ENCODE results near the gene DENND4A. TPM values are rescaled to one million over a fixed set of nuclear protein-coding genes. Genes with fewer than 3 reads are reported as not detected.
"Not testable (repeated sequence)": the region's sequence is repeated elsewhere in the genome, so short reads cannot be mapped to it uniquely, and the experiment has no call there.

The DENND4A gene
- total RNA-seq, 1 experiment from 2014 or later: 62.4 TPM

GRCh38 chr15:65812916-65813315 is 20.8 kb upstream of the DENND4A start:
- H3K9me2 ChIP-seq (replicated peaks; ENCODE audit: insufficient read depth, low read length): no peaks in the 10 kb centered on the region
- H3K79me2 ChIP-seq (ENCODE audit: low read length): no peaks in the 10 kb centered on the region
- H3K4me2 ChIP-seq (ENCODE audit: low read depth, low read length, poor library complexity, severe bottlenecking): no peak overlapping the region
- no peaks in the 10 kb centered on the region for H3K36me3 ChIP-seq (ENCODE audit: insufficient read depth, low read length)
- no peak overlapping the region for H3K9ac ChIP-seq (ENCODE audit: low read length)
- H4K20me1 ChIP-seq (ENCODE audit: insufficient read depth, low read depth, low read length): no peaks in the 10 kb centered on the region
- no peaks in the 10 kb centered on the region; the same call in 1 of the 2 replicates for H3K9me3 ChIP-seq (ENCODE audit: low read length)
- peaks cover 5% of the 10 kb centered on the region for H3K4me1 ChIP-seq (ENCODE audit: low read length)
- no peak overlapping the region for H2AFZ ChIP-seq (ENCODE audit: low read length)
- H3K27ac ChIP-seq (ENCODE audit: low read length): no peak overlapping the region
- DNase-seq: no peak
- no peak overlapping the region for H3K4me3 ChIP-seq (ENCODE audit: low read length)
- no peaks in the 10 kb centered on the region for H3K27me3 ChIP-seq (ENCODE audit: low read length)

GRCh38 chr15:65812467-65812866 is 20.4 kb upstream of the DENND4A start:
- Histone ChIP-seq H3K4me2 (ENCODE audit: low read depth, low read length, poor library complexity, severe bottlenecking) (no peak overlapping the region), H3K4me3 (ENCODE audit: low read length) (no peak overlapping the region), H2AFZ (ENCODE audit: low read length) (no peak overlapping the region), H3K4me1 (ENCODE audit: low read length) (peaks cover 5% of the 10 kb centered on the region), H4K20me1 (ENCODE audit: insufficient read depth, low read depth, low read length) (no peaks in the 10 kb centered on the region), H3K36me3 (ENCODE audit: insufficient read depth, low read length) (no peaks in the 10 kb centered on the region), H3K9me3 (ENCODE audit: low read length) (no peaks in the 10 kb centered on the region; the same call in 1 of the 2 replicates), H3K27ac (ENCODE audit: low read length) (no peak overlapping the region), H3K27me3 (ENCODE audit: low read length) (no peaks in the 10 kb centered on the region), H3K9me2 (replicated peaks; ENCODE audit: insufficient read depth, low read length) (no peaks in the 10 kb centered on the region), H3K79me2 (ENCODE audit: low read length) (no peaks in the 10 kb centered on the region), H3K9ac (ENCODE audit: low read length) (no peak overlapping the region)
- DNase-seq: no peak

GRCh38 chr15:65811835-65812234 is 19.7 kb upstream of the DENND4A start:
- Histone ChIP-seq H3K27ac (ENCODE audit: low read length) (no peak overlapping the region), H3K79me2 (ENCODE audit: low read length) (no peaks in the 10 kb centered on the region), H3K4me3 (ENCODE audit: low read length) (no peak overlapping the region), H3K9me3 (ENCODE audit: low read length) (no peaks in the 10 kb centered on the region; the same call in 1 of the 2 replicates), H2AFZ (ENCODE audit: low read length) (no peak overlapping the region), H3K36me3 (ENCODE audit: insufficient read depth, low read length) (no peaks in the 10 kb centered on the region), H4K20me1 (ENCODE audit: insufficient read depth, low read depth, low read length) (no peaks in the 10 kb centered on the region), H3K27me3 (ENCODE audit: low read length) (no peaks in the 10 kb centered on the region), H3K4me1 (ENCODE audit: low read length) (peaks cover 5% of the 10 kb centered on the region), H3K9ac (ENCODE audit: low read length) (no peak overlapping the region), H3K9me2 (replicated peaks; ENCODE audit: insufficient read depth, low read length) (no peaks in the 10 kb centered on the region), H3K4me2 (ENCODE audit: low read depth, low read length, poor library complexity, severe bottlenecking) (no peak overlapping the region)
- DNase-seq: no peak

GRCh38 chr15:65811011-65811733 is 19.1 kb upstream of the DENND4A start:
- not testable (repeated sequence) for H3K36me3 ChIP-seq (ENCODE audit: insufficient read depth, low read length); H3K4me2 ChIP-seq (ENCODE audit: low read depth, low read length, poor library complexity, severe bottlenecking); H3K9me2 ChIP-seq (replicated peaks; ENCODE audit: insufficient read depth, low read length); H3K9ac ChIP-seq (ENCODE audit: low read length); H2AFZ ChIP-seq (ENCODE audit: low read length); H3K27me3 ChIP-seq (ENCODE audit: low read length); DNase-seq; H3K27ac ChIP-seq (ENCODE audit: low read length); H3K4me3 ChIP-seq (ENCODE audit: low read length); H3K79me2 ChIP-seq (ENCODE audit: low read length); H3K9me3 ChIP-seq (ENCODE audit: low read length); H4K20me1 ChIP-seq (ENCODE audit: insufficient read depth, low read depth, low read length)
- H3K4me1 ChIP-seq (ENCODE audit: low read length): peaks cover 11% of the 10 kb centered on the region

GRCh38 chr15:65806397-65806796 is 14.3 kb upstream of the DENND4A start:
- H3K27ac ChIP-seq (ENCODE audit: low read length): no peak overlapping the region
- peak overlapping the region; percentile 65 for H2AFZ ChIP-seq (ENCODE audit: low read length)
- H3K79me2 ChIP-seq (ENCODE audit: low read length): no peaks in the 10 kb centered on the region
- H3K27me3 ChIP-seq (ENCODE audit: low read length): no peaks in the 10 kb centered on the region
- H3K36me3 ChIP-seq (ENCODE audit: insufficient read depth, low read length): no peaks in the 10 kb centered on the region
- no peaks in the 10 kb centered on the region for H4K20me1 ChIP-seq (ENCODE audit: insufficient read depth, low read depth, low read length)
- no peak overlapping the region for H3K4me3 ChIP-seq (ENCODE audit: low read length)
- no peak overlapping the region for H3K9ac ChIP-seq (ENCODE audit: low read length)
- H3K4me2 ChIP-seq (ENCODE audit: low read depth, low read length, poor library complexity, severe bottlenecking): peak overlapping the region; percentile 11
- H3K4me1 ChIP-seq (ENCODE audit: low read length): peaks cover 6% of the 10 kb centered on the region
- no peaks in the 10 kb centered on the region for H3K9me2 ChIP-seq (replicated peaks; ENCODE audit: insufficient read depth, low read length)
- DNase-seq: no peak
- no peaks in the 10 kb centered on the region for H3K9me3 ChIP-seq (ENCODE audit: low read length)

GRCh38 chr15:65805019-65805745 is 13.1 kb upstream of the DENND4A start:
- no peaks in the 10 kb centered on the region for H4K20me1 ChIP-seq (ENCODE audit: insufficient read depth, low read depth, low read length)
- H3K9me2 ChIP-seq (replicated peaks; ENCODE audit: insufficient read depth, low read length): no peaks in the 10 kb centered on the region
- no peaks in the 10 kb centered on the region for H3K27me3 ChIP-seq (ENCODE audit: low read length)
- no peaks in the 10 kb centered on the region for H3K9me3 ChIP-seq (ENCODE audit: low read length)
- H3K4me1 ChIP-seq (ENCODE audit: low read length): peaks cover 6% of the 10 kb centered on the region
- H3K4me2 ChIP-seq (ENCODE audit: low read depth, low read length, poor library complexity, severe bottlenecking): no peak overlapping the region
- no peaks in the 10 kb centered on the region for H3K36me3 ChIP-seq (ENCODE audit: insufficient read depth, low read length)
- H3K27ac ChIP-seq (ENCODE audit: low read length): no peak overlapping the region
- no peak overlapping the region for H3K4me3 ChIP-seq (ENCODE audit: low read length)
- H2AFZ ChIP-seq (ENCODE audit: low read length): no peak overlapping the region
- DNase-seq: no peak
- no peak overlapping the region for H3K9ac ChIP-seq (ENCODE audit: low read length)
- no peaks in the 10 kb centered on the region for H3K79me2 ChIP-seq (ENCODE audit: low read length)

GRCh38 chr15:65804252-65804931 is 12.3 kb upstream of the DENND4A start:
- no peak overlapping the region for H3K27ac ChIP-seq (ENCODE audit: low read length)
- H3K4me2 ChIP-seq (ENCODE audit: low read depth, low read length, poor library complexity, severe bottlenecking): no peak overlapping the region
- H3K9me3 ChIP-seq (ENCODE audit: low read length): no peaks in the 10 kb centered on the region
- no peak for DNase-seq
- H3K4me1 ChIP-seq (ENCODE audit: low read length): peaks cover 6% of the 10 kb centered on the region
- no peak overlapping the region for H2AFZ ChIP-seq (ENCODE audit: low read length)
- no peaks in the 10 kb centered on the region for H3K9me2 ChIP-seq (replicated peaks; ENCODE audit: insufficient read depth, low read length)
- no peaks in the 10 kb centered on the region for H3K79me2 ChIP-seq (ENCODE audit: low read length)
- H3K27me3 ChIP-seq (ENCODE audit: low read length): no peaks in the 10 kb centered on the region
- H4K20me1 ChIP-seq (ENCODE audit: insufficient read depth, low read depth, low read length): no peaks in the 10 kb centered on the region
- no peak overlapping the region for H3K9ac ChIP-seq (ENCODE audit: low read length)
- H3K36me3 ChIP-seq (ENCODE audit: insufficient read depth, low read length): no peaks in the 10 kb centered on the region
- no peak overlapping the region for H3K4me3 ChIP-seq (ENCODE audit: low read length)

- H3K79me2 ChIP-seq (ENCODE audit: low read length): no peaks in the 10 kb centered on the region
- no peak overlapping the region for H3K27ac ChIP-seq (ENCODE audit: low read length)
- no peaks in the 10 kb centered on the region for H3K27me3 ChIP-seq (ENCODE audit: low read length)
- H3K4me2 ChIP-seq (ENCODE audit: low read depth, low read length, poor library complexity, severe bottlenecking): no peak overlapping the region
- no peak overlapping the region for H3K9ac ChIP-seq (ENCODE audit: low read length)
- no peaks in the 10 kb centered on the region for H3K9me2 ChIP-seq (replicated peaks; ENCODE audit: insufficient read depth, low read length)
- H3K4me1 ChIP-seq (ENCODE audit: low read length): peaks cover 2% of the 10 kb centered on the region
- H3K36me3 ChIP-seq (ENCODE audit: insufficient read depth, low read length): no peaks in the 10 kb centered on the region
- no peaks in the 10 kb centered on the region for H4K20me1 ChIP-seq (ENCODE audit: insufficient read depth, low read depth, low read length)
- DNase-seq: no peak
- H3K9me3 ChIP-seq (ENCODE audit: low read length): no peaks in the 10 kb centered on the region
- no peak overlapping the region for H3K4me3 ChIP-seq (ENCODE audit: low read length)
- H2AFZ ChIP-seq (ENCODE audit: low read length): 0 out of 2 replicates have a peak overlapping the region, but pooled peaks have one; percentile 5
These were observed 9.2 kb upstream of the DENND4A start for GRCh38 chr15:65801229-65801805.
